Testis (tissue), 2 donors: Measurements from ENCODE around the gene TMEM52.

Experiments
- POLR2A ChIP-seq: fragments of 450-650 bp; IDR thresholded peaks from one replicate; pipeline ENCODE4 v1.6.1; 2017; ENCODE audit warnings: antibody characterized with exemption, mild to moderate bottlenecking, moderate library complexity
- TF ChIP-seq, protein P1 (sequence below), 3 experiments: fragments of 450-650 bp in 2 of 3; fragments of 200-600 bp in 1 of 3; sonication (generic) in 1 of 3; IDR thresholded peaks; one replicate each; pipeline ENCODE4 v1.5.1; 2016 to 2019; ENCODE audit warnings: antibody characterized with exemption in 3 of 3, mild to moderate bottlenecking in 2 of 3, moderate library complexity in 1 of 3

DNA sequence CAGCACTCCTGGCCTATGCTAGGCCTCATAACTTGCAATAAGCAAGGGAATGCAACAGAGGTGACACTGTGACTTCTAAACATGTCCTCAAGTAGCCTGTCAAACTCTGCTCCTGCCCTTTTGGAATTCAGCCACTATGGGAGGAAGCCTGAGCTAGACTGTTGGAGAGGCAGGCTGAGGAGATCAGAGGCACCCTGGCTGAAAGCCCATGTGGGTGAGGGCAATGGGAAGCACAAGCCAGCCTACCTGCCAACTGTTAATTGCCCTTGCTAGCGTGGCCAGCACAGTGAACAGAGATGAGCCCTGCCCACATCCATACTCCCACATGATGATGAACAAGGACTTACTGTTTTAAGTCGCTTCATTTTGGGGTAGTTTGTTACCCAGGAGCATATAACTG is 45.9 kb downstream of the TMEM52 start:
- TF ChIP-seq, protein P1, sequence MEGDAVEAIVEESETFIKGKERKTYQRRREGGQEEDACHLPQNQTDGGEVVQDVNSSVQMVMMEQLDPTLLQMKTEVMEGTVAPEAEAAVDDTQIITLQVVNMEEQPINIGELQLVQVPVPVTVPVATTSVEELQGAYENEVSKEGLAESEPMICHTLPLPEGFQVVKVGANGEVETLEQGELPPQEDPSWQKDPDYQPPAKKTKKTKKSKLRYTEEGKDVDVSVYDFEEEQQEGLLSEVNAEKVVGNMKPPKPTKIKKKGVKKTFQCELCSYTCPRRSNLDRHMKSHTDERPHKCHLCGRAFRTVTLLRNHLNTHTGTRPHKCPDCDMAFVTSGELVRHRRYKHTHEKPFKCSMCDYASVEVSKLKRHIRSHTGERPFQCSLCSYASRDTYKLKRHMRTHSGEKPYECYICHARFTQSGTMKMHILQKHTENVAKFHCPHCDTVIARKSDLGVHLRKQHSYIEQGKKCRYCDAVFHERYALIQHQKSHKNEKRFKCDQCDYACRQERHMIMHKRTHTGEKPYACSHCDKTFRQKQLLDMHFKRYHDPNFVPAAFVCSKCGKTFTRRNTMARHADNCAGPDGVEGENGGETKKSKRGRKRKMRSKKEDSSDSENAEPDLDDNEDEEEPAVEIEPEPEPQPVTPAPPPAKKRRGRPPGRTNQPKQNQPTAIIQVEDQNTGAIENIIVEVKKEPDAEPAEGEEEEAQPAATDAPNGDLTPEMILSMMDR (IDR thresholded peaks at IDR 0.05): no peak
- no peak for TF ChIP-seq POLR2A
